Tibial nerve (tissue), 4 donors: Measurements from ENCODE around the gene CLN6.

Source experiments
- CTCF ChIP-seq, 5 experiments: fragments of 200-600 bp in 3 of 5; fragments of 450-650 bp in 2 of 5; sonication (generic) in 3 of 5; IDR thresholded peaks; one replicate each; pipeline ENCODE4 v1.5.1; 2016 to 2019; ENCODE audit warnings: antibody characterized with exemption in 5 of 5, mild to moderate bottlenecking in 3 of 5, moderate library complexity in 2 of 5
- EP300 ChIP-seq, 2 donors: sonication (generic); formaldehyde crosslinking; IDR thresholded peaks; one replicate each; pipeline ENCODE4 v1.6.1; 2017; ENCODE audit warnings: antibody characterized with exemption in 2 of 2, mild to moderate bottlenecking in 1 of 2

- no peak for TF ChIP-seq CTCF (IDR thresholded peaks at IDR 0.05)
- TF ChIP-seq EP300 (IDR thresholded peaks at IDR 0.05): no peak
Observed at GRCh38 chr15:68183616-68184315, 45.8 kb downstream of the CLN6 start.
